ENCODE results near the gene CA7.

The CA7 gene

DNA sequence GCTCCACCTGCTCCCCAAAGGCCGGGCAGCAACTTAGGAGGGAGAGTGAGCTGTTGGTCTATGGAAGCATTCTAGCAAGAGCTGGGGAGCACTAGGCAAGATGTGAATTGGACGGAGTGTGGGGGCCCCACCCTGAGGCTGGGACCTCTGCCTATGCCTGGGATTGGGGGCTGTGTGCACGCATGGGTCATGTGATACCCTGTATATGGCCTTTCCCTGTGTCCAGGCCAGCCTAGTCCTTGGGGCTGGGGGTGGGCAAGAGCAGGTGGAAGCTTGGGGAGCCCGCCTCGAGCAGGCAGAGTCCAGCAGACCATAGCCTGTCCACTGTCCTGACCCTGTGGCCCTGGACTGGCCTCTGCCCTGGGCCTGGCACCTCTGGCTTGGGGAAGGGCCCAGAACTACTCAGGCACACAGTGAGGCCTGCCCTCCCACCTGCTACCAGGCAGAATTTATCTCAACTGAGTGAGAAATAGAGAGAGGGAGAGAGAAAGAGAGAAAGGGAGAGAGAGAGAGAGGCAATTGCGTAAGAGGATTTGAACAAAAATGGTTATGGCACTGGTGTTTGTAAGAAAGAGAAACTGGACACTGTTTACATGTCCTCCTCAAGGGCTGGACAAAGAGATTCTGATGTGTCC, 55.2 kb downstream of the CA7 start:
- peak; percentile 13 for DNase-seq

DNA sequence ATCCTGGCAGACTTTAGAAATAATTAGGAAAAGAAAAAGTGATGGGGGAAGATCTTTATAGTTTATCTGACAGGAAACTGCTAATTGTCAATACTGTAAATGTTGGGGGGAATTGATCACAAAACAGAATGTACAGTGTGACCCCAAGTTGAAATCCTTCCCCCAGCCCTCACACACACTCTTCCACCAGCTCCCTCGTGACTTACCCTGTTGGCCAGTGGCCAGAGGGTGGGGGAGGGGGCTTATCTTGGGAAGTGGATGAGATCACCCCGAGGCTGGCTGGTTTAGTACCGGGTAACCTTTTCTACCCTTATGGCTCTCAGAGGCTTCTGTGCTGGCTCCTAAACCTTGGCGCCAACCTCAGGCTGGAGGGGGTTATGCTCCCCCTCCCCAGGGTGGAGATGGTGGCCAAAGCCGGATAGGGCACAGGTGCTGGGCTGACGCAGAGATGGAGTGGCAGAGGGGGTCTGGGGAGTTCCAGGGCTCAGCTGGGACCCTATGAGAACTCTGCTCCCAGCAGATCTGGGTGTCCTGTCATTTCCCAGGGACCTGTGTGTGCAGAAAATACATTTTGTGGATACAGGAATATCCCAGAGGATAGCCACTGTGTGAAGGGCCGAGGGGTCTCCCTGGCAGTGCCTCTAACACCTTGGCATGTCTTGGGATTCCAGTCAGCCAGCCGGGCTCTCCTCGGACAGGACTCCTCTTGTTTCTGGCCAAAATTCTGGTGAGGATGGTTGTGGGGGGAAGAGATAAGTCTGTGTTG, 55.9 kb downstream of the CA7 start:
- no peak for DNase-seq

DNA sequence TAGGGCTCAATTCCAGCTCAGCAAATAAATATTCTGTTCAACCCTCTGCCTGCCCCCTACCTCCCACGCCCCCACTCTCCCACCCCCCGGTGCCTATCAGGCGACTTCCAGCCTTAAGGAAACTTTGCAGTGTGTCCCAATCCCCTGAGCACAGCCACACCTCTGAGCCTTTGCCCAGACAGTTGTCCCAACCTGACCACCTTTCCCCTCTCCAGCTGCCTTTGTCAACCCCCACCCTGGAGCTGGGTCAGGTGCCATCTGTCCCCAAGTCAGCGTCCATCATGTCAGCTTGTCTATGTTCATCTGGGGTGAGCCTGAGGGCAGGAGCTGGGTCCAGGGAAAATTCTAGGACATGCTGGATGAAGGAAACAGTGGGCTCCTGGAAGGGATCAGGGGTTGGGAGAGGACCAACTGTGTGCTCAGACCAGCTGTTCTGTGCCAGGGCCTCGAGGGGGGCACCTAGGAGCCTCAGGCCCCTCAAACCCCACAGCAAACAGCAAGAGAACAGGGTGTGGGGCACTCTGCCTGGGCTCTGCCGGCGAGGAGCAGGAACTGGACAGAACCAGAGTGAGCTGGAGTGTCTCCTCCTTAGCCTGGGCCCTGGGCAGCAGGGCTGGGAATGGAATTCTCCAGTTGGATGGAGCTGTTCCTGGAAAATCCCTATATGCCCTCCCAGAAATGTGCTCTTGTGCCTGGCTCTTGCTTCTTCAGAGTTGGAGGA, 56.7 kb downstream of the CA7 start:
- DNase-seq: no peak

DNA sequence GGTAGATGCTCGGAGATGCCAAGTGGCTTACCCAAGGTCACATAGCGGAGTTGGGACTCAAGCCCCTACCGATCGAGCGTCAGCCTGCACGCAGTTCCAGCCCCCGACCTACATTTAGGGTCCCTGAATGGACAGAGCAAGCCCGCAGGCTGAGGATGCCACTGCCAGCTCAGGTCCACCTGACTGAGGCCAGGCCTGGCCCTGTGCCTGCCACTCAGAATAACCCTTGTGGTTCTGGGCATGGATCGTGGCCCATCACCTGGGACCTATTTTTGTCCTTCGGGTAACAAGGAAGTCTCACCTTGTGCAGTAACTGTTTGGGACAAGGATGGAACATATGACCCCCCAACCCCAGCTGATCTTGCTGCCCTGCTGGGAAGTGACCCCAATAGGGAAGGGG, 57.4 kb downstream of the CA7 start:
- no peak for DNase-seq

DNA sequence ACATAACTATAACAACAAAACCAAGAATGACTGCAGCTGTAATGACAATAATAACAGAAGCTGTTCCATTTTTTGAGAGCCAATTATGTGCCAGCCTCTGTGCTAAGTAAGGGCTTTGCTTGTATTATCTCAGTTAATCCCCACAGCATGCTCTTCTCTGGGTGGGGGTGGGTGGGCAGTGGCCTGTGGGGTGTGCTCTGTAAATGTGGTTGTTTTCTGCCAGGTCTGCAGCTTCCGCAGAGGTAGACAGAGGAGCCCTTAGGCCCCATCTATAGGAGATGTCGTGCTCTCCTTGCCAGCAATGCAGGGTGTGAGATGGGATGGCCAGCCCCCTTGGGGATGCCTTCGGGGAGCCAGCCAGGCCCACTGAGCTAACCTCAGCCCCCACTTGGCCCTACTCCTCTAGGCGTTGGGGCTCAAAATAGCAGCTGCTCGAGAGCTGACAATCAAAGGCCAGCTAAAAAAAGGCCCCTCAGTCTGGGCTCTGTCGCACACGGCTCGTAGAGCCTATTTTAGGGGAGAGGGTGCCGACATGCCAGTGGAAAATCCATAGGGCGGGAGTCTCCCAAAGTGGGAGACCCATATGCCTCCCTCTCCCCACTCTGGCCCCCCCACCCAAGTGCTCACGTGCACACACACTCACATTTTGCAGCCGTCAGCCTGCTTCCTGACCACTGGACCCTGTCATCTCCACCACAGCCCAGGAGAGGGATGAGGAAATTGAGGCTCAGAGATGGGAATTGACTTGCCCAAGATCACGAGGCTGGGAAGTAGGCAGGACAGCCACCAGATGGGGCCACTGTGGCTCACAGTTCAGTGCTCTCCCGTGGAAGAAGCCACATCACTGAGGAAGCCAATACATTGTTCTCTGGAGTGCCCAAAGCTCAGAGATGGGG, 58.7 kb downstream of the CA7 start:
- no peak for DNase-seq

All from MV-4-11 (cell line).